ENCODE measurements around the gene SPATA24.
A peak's percentile ranks its signal among the peaks of the same experiment; 100 is the strongest.
"Not testable (repeated sequence)": the region's sequence is repeated elsewhere in the genome, so short reads cannot be mapped to it uniquely, and the experiment has no call there.

Gene SPATA24

GRCh38 chr5:139403787-139404483 lies at the start of gene SPATA24:
SPATA24 (minus strand) TSS chr5:139404089; CDS start chr5:139404060, 29 bp downstream.
- peak; percentile 98 for DNase-seq (ENCODE audit: low read depth)

- DNase-seq (ENCODE audit: low read depth): no peak
Observed at GRCh38 chr5:139451878-139452660, 48.2 kb upstream of the SPATA24 start.

- no peak for DNase-seq (ENCODE audit: low read depth)
Observed at GRCh38 chr5:139451176-139451575, 47.3 kb upstream of the SPATA24 start.

- no peak for DNase-seq (ENCODE audit: low read depth)
Observed at GRCh38 chr5:139446956-139447779, 43.3 kb upstream of the SPATA24 start.

GRCh38 chr5:139445325-139446170 lies 41.7 kb upstream of the SPATA24 start:
- DNase-seq (ENCODE audit: low read depth): no peak

- no peak for DNase-seq (ENCODE audit: low read depth)
Observed at GRCh38 chr5:139443831-139444453, 40.1 kb upstream of the SPATA24 start.

- DNase-seq (ENCODE audit: low read depth): not testable (repeated sequence)
Observed at GRCh38 chr5:139440416-139440815, 36.5 kb upstream of the SPATA24 start.

GRCh38 chr5:139439013-139439903 lies 35.4 kb upstream of the SPATA24 start, which contains the start of gene DNAJC18:
DNAJC18 (minus strand) TSS chr5:139439525; CDS start chr5:139439445, 80 bp downstream.
- DNase-seq (ENCODE audit: low read depth): peak; percentile 85

- DNase-seq (ENCODE audit: low read depth): no peak
Observed at GRCh38 chr5:139438707-139439012, 34.8 kb upstream of the SPATA24 start.

GRCh38 chr5:139435676-139436075 lies 31.8 kb upstream of the SPATA24 start:
- no peak for DNase-seq (ENCODE audit: low read depth)

- DNase-seq (ENCODE audit: low read depth): no peak
Observed at GRCh38 chr5:139431706-139432105, 27.8 kb upstream of the SPATA24 start.

- DNase-seq (ENCODE audit: low read depth): no peak
Observed at GRCh38 chr5:139430015-139430414, 26.1 kb upstream of the SPATA24 start.

GRCh38 chr5:139426203-139426885 lies 22.5 kb upstream of the SPATA24 start:
- no peak for DNase-seq (ENCODE audit: low read depth)

GRCh38 chr5:139425497-139425896 lies 21.6 kb upstream of the SPATA24 start:
- no peak for DNase-seq (ENCODE audit: low read depth)

- DNase-seq (ENCODE audit: low read depth): peak; percentile 43
Observed at GRCh38 chr5:139422307-139422893, 18.5 kb upstream of the SPATA24 start.

GRCh38 chr5:139419226-139420192 lies 15.6 kb upstream of the SPATA24 start:
- no peak for DNase-seq (ENCODE audit: low read depth)

GRCh38 chr5:139418793-139419192 lies 14.9 kb upstream of the SPATA24 start:
- no peak for DNase-seq (ENCODE audit: low read depth)

- DNase-seq (ENCODE audit: low read depth): no peak
Observed at GRCh38 chr5:139417214-139417613, 13.3 kb upstream of the SPATA24 start.

Data from stimulated activated CD4-positive, alpha-beta T cell treated with anti-CD3 and anti-CD28 coated beads, Interleukin-2, amount 100 ng/mL, for 4 hours (primary cell).